Heart left ventricle (tissue), 13 donors: ENCODE results near the gene TVP23A.
"Not testable (repeated sequence)": the region's sequence is repeated elsewhere in the genome, so short reads cannot be mapped to it uniquely, and the experiment has no call there.

ENCODE experiments used
- POLR2A ChIP-seq, 2 donors: fragments of 450-650 bp; IDR thresholded peaks; one replicate each; pipeline ENCODE4 v1.6.1; 2017; ENCODE audit warnings: antibody characterized with exemption in 2 of 2, mild to moderate bottlenecking in 2 of 2, moderate library complexity in 2 of 2
- TF ChIP-seq, protein P1 (sequence below), 12 donors: fragments of 200-600 bp; sonication (generic) in 4 of 12; IDR thresholded peaks; one replicate each; pipeline versions ENCODE4 v1.5.0 to v1.8.0; 2018 to 2022; ENCODE audit warnings: antibody characterized with exemption in 12 of 12, mild to moderate bottlenecking in 5 of 12
- donor health status: ischemic (EF 13 %, LVEDD 7.1; RV severe dilation, severe dysfunction).
- donor health status: DM: no; HTN: yes; CAD: no.
- donor health status: DM: no; HTN: no; CAD: no.
- donor health status: ischemic (EF 25% LVEDD 6.9; RV normal size, moderate dysfunction).
- donor health status: ischemic (EF 25% LVEDD 5.7; RV mildly dilated, moderate dysfunction).
- donor health status: ischemic (EF 35%, LVEDD 5.7; RV mildly dilated, moderate dysfunction).
- donor health status: nonischemic (EF 11% LVEDD 7.7; RV severe dilation, severe dysfunction).
- donor health status: DM: yes; HTN: yes; CAD: no.
- donor health status: PGD.
- donor health status: ischemic (EF 29% LVEDD 5.4; RV normal size, mild dysfunction).
- donor health status: nonischemic (EF 23%, LVEDD 6.1; RV moderate dilation, normal function).

DNA sequence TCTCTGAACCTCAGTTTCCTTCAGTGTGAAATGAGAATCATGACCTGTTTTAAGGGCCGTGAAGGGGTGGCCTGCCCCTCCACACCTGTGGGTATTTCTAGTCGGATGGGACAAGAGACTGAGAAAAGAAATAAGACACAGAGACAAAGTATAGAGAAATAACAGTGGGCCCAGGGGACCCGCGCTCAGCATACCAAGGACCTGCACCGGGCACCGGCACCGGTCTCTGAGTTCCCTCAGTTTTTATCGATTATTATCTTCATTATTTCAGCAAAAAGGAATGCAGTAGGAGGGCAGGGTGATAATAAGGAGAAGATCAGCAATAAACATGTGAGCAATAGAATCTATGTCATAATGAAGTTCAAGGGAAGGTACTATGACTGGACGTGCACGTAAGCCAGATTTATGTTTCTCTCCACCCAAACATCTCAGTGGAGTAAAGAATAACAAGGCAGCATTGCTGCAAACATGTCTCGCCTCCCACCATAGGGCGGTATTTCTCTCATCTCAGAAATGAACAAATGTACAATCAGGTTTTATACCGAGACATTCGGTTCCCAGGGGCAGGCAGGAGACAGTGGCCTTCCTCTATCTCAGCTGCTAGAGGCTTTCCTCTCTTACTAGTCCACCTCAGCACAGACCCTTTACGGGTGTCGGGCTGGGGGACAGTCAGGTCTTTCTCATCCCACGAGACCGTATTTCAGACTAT is 10.9 kb upstream of the TVP23A start:
- TF ChIP-seq, protein P1, sequence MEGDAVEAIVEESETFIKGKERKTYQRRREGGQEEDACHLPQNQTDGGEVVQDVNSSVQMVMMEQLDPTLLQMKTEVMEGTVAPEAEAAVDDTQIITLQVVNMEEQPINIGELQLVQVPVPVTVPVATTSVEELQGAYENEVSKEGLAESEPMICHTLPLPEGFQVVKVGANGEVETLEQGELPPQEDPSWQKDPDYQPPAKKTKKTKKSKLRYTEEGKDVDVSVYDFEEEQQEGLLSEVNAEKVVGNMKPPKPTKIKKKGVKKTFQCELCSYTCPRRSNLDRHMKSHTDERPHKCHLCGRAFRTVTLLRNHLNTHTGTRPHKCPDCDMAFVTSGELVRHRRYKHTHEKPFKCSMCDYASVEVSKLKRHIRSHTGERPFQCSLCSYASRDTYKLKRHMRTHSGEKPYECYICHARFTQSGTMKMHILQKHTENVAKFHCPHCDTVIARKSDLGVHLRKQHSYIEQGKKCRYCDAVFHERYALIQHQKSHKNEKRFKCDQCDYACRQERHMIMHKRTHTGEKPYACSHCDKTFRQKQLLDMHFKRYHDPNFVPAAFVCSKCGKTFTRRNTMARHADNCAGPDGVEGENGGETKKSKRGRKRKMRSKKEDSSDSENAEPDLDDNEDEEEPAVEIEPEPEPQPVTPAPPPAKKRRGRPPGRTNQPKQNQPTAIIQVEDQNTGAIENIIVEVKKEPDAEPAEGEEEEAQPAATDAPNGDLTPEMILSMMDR (IDR thresholded peaks at IDR 0.05) = not testable (repeated sequence)
- not testable (repeated sequence) for TF ChIP-seq POLR2A (IDR thresholded peaks at IDR 0.05)
